GM23338 (cell line): ENCODE data around the gene PKDCC. TPM values are rescaled to one million over a fixed set of nuclear protein-coding genes. Genes with fewer than 3 reads are reported as not detected.

Experiments used
- ATAC-seq: fragments of 200-7000 bp; cut with Tn5 transposase; 3 replicates; pipeline ENCODE4 v1.9.1; 2020
- DNase-seq: peaks from one replicate; pipeline ENCODE4 v3.0.0-alpha.2; 2015; ENCODE audit warnings: low spot score
- H2AFZ ChIP-seq: fragments of 200-600 bp; sonication (generic); 2 replicates; pipeline ENCODE4 v1.8.0; 2016; ENCODE audit warnings: antibody characterized with exemption, mild to moderate bottlenecking, moderate library complexity
- H3F3A ChIP-seq: fragments of 200-600 bp; sonication (generic); replicated peaks from 2 replicates; pipeline ENCODE4 v1.8.0; 2017; ENCODE audit warnings: antibody characterized with exemption, mixed run types, low read depth
- H3K27ac ChIP-seq: fragments of 200-600 bp; sonication (generic); 2 replicates; pipeline ENCODE4 v1.6.1; 2016; ENCODE audit warnings: low read depth
- H3K27me3 ChIP-seq: fragments of 200-600 bp; sonication (generic); 2 replicates; pipeline ENCODE4 v1.8.0; 2016; ENCODE audit warnings: mild to moderate bottlenecking, mixed run types, moderate library complexity; ENCODE audit not compliant: insufficient read depth
- H3K36me3 ChIP-seq: fragments of 200-600 bp; sonication (generic); 2 replicates; pipeline ENCODE4 v1.8.0; 2016; ENCODE audit warnings: mild to moderate bottlenecking; ENCODE audit not compliant: insufficient read depth
- H3K4me1 ChIP-seq: fragments of 200-600 bp; sonication (generic); 2 replicates; pipeline ENCODE4 v1.8.0; 2016; ENCODE audit warnings: mild to moderate bottlenecking, moderate library complexity; ENCODE audit not compliant: insufficient read depth
- H3K4me2 ChIP-seq: fragments of 200-600 bp; sonication (generic); 2 replicates; pipeline ENCODE4 v1.7.1; 2017; ENCODE audit warnings: mixed run types
- H3K4me3 ChIP-seq: fragments of 200-600 bp; sonication (generic); 2 replicates; pipeline ENCODE4 v1.6.1; 2016; ENCODE audit warnings: mixed run types
- H3K79me2 ChIP-seq: fragments of 200-600 bp; sonication (generic); replicated peaks from 2 replicates; pipeline ENCODE4 v1.8.0; 2017; ENCODE audit warnings: mild to moderate bottlenecking; ENCODE audit not compliant: insufficient read depth
- H3K9me2 ChIP-seq: fragments of 200-600 bp; sonication (generic); 2 replicates; pipeline ENCODE4 v1.8.0; 2017; ENCODE audit not compliant: insufficient read depth
- H4K20me1 ChIP-seq: fragments of 200-600 bp; sonication (generic); replicated peaks from 2 replicates; pipeline ENCODE4 v1.8.0; 2017; ENCODE audit warnings: mild to moderate bottlenecking; ENCODE audit not compliant: insufficient read depth
- H3K27ac Mint-ChIP-seq: 2 replicates; pipeline ENCODE4 v1.8.0; 2020; ENCODE audit warnings: inconsistent platforms, mild to moderate bottlenecking, moderate library complexity, mixed read lengths
- H3K27me3 Mint-ChIP-seq: 3 replicates; pipeline ENCODE4 v1.8.0; 2022; ENCODE audit warnings: low read depth, mild to moderate bottlenecking, moderate library complexity, mixed read lengths, inconsistent platforms; ENCODE audit not compliant: insufficient read depth, poor library complexity
- H3K36me3 Mint-ChIP-seq: 3 replicates; pipeline ENCODE4 v1.8.0; 2021; ENCODE audit warnings: low read depth, mild to moderate bottlenecking, inconsistent platforms, moderate library complexity, mixed read lengths
- H3K4me1 Mint-ChIP-seq: 3 replicates; pipeline ENCODE4 v1.8.0; 2020; ENCODE audit warnings: mild to moderate bottlenecking, inconsistent platforms, mixed read lengths
- H3K4me3 Mint-ChIP-seq: 3 replicates; pipeline ENCODE4 v1.8.0; 2021; ENCODE audit warnings: moderate library complexity, mild to moderate bottlenecking, inconsistent platforms, mixed read lengths
- H3K9me3 Mint-ChIP-seq: 3 replicates; pipeline ENCODE4 v1.8.0; 2020; ENCODE audit warnings: moderate library complexity, mild to moderate bottlenecking, inconsistent platforms, mixed read lengths
- CTCF ChIP-seq, 2 experiments: fragments of 200-600 bp in 1 of 2; sonication (generic) in 1 of 2; conservative IDR thresholded peaks; 2 replicates each; pipeline versions ENCODE4 v1.5.1 to v1.6.1; 2016 to 2017; ENCODE audit warnings: antibody characterized with exemption in 2 of 2, low read depth in 2 of 2, mild to moderate bottlenecking in 2 of 2, moderate library complexity in 1 of 2
- EZH2 ChIP-seq: fragments of 200-600 bp; sonication (generic); IDR thresholded peaks from one replicate; pipeline ENCODE4 v1.8.0; 2017; ENCODE audit warnings: antibody characterized with exemption, mild to moderate bottlenecking, low read depth; ENCODE audit not compliant: unreplicated experiment
- NANOG ChIP-seq: IDR thresholded peaks from 2 replicates; pipeline ENCODE4 v1.6.1; 2016; ENCODE audit warnings: antibody characterized with exemption, borderline replicate concordance
- ZNF331 ChIP-seq: fragments of 250-450 bp; sonication (Bioruptor Pico); IDR thresholded peaks from 2 replicates; pipeline ENCODE4 v1.5.0; 2020; ENCODE audit warnings: low read depth, mild to moderate bottlenecking, moderate library complexity
- ZNF462 ChIP-seq: fragments of 250-450 bp; sonication (Bioruptor Pico); IDR thresholded peaks from 2 replicates; pipeline ENCODE4 v1.5.0; 2020; ENCODE audit warnings: mild to moderate bottlenecking, moderate library complexity
- polyA plus RNA-seq: library from polyadenylated mRNA; unstranded; fragments of >200 nt; fragmentation: Nextera tagmentation; extraction: Ambion mirVana; gene quantifications from 2 replicates; pipeline ENCODE4 v1.2.1, GENCODE V29; 2016
- total RNA-seq: library from RNA; depleted of rRNA; stranded (reverse); fragments of >200 nt; shearing (Covaris generic); gene quantifications from 2 replicates; pipeline ENCODE4 v1.2.3, GENCODE V29; 2014

PKDCC gene
- total and polyA plus RNA-seq, 2 experiments from 2014 or later = 7.0 to 44.8 TPM

- no peaks in the 10 kb centered on the region for H3K27me3 ChIP-seq
- H3K4me2 ChIP-seq = no peak overlapping the region
- ATAC-seq = peak; percentile 82
- no peak overlapping the region for H3K27ac ChIP-seq
- no peaks in the 10 kb centered on the region for H3K79me2 ChIP-seq
- peak; percentile 52 for DNase-seq
- no peak overlapping the region for H3K4me3 Mint-ChIP-seq
- TF ChIP-seq ZNF462 (CRISPR knock-in tag) = no peak
- TF ChIP-seq ZNF331 (CRISPR knock-in tag) = no peak
- TF ChIP-seq NANOG = no peak
- TF ChIP-seq EZH2 = no peak
- TF ChIP-seq CTCF (conservative IDR thresholded peaks at IDR 0.05; ENCODE audit: low read depth in 2 of 2) = peak; percentile 47 to 59
- no peak overlapping the region for H3K4me3 ChIP-seq
- H3K4me1 ChIP-seq = no peaks in the 10 kb centered on the region; the same call in none of the 2 replicates
- no peaks in the 10 kb centered on the region for H3F3A ChIP-seq
- peaks cover 12% of the 10 kb centered on the region for H3K27me3 Mint-ChIP-seq
- H2AFZ ChIP-seq = peak overlapping the region; percentile 80; the same call in 1 of the 2 replicates
- H3K9me2 ChIP-seq = peaks cover 13% of the 10 kb centered on the region
- H4K20me1 ChIP-seq = no peaks in the 10 kb centered on the region
- H3K27ac Mint-ChIP-seq = no peak overlapping the region
- no peaks in the 10 kb centered on the region for H3K36me3 ChIP-seq
- H3K9me3 Mint-ChIP-seq = no peaks in the 10 kb centered on the region; the same call in 2 of the 3 replicates
- peaks cover 11% of the 10 kb centered on the region for H3K4me1 Mint-ChIP-seq
- H3K36me3 Mint-ChIP-seq = no peaks in the 10 kb centered on the region; the same call in 2 of the 3 replicates
Observed at GRCh38 chr2:42074661-42075060, 26.8 kb downstream of the PKDCC start.
